HL-60/S4 treated with retinoic acid at 250 ng/mL for 4 days and 3 days (cell line): ENCODE data around the gene SUN1.
"Not testable (repeated sequence)": the region's sequence is repeated elsewhere in the genome, so short reads cannot be mapped to it uniquely, and the experiment has no call there.

ENCODE experiments used
- in situ Hi-C: fragments of 300-500 bp; cut with MboI; formaldehyde crosslinking; loops from 2 replicates; pipeline ENCODE4 v1.7.0; 2022; ENCODE audit warnings: low sequenced_read_pairs

The SUN1 gene

DNA sequence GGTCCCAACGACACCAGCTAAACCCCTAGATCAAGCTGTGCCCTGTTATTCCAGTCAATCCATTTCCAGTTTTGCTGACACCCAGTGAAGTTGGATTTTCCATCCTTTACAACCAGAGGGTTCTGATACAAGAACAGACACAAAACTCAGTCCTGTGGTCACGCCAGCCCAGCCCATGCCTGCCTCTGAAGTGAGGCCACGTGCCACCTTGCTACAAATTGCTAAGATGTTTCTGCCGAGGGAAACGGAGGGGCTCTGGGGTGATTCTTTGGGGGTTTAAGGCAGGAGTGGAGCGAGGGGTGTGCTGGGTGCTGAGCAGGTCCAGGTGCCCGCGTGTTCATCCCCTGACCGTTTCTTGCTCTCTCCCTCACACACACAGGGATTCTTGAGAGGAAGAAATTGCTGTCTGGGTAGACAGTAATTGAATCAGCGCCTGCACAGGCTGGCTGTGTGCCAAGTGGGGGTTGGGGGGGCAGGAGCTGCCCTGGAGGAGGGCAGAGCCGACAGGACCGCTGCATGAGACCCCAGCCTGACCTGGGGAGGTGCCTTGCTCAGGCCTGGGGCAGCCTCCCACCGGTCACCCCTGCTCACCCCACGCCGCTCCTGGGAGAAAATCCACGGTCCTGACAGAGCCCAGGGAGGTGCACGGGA, 84.1 kb downstream of the SUN1 start:
- in situ Hi-C loops, result no loop called here

DNA sequence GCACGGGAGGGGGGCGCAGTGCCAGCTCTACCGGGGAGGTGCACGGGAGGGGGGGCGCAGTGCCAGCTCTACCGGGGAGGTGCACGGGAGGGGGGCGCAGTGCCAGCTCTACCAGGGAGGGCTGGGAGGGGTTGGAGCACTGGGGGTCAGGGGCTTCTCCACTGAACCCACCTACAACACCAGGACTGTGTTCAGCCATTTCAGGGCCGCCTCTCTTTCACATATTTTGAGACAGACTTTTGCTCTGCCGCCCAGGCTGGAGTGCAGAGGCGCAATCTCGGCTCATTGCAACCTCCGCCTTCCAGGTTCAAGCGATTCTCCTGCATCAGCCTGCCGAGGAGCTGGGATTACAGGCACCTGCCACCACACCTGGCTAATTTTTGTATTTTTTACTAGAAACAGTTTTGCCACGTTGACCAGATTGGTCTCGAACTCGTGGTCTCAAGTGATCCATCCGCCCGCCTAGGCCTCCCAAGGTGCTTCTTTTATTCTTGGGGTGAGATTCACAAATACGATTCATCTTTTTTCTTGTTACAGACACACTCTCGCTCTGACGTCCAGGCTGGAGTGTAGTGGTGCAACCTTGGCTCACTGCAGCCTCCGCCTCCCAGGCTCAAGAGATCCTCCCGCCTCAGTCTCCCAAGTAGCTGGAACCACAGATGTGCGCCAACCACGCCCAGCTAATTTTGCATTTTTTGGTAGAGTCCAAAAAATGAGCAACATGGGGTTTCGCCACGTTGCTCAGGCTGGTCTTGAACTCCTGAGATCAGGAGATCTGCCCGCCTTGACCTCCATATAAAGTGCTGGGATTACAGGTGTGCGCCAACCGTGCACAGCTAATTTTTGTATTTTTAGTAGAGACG, 85.2 kb downstream of the SUN1 start:
- in situ Hi-C loops, result no loop called here

DNA sequence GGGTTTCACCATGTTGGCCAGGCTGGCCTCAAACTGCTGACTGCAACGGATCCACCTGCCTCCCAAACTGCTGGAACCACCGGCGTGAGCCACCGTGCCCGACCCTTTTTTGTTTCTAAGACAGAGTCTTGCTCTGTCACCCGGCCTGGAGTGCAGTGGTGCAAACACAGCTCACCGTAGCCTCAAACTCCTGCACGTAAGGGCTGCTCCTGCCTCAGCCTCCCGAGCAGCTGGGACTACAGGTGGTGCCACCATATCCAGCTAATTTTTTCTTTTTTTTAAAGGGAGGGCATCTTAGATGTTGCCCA, 85.8 kb downstream of the SUN1 start:
- in situ Hi-C loops, result no loop called here

DNA sequence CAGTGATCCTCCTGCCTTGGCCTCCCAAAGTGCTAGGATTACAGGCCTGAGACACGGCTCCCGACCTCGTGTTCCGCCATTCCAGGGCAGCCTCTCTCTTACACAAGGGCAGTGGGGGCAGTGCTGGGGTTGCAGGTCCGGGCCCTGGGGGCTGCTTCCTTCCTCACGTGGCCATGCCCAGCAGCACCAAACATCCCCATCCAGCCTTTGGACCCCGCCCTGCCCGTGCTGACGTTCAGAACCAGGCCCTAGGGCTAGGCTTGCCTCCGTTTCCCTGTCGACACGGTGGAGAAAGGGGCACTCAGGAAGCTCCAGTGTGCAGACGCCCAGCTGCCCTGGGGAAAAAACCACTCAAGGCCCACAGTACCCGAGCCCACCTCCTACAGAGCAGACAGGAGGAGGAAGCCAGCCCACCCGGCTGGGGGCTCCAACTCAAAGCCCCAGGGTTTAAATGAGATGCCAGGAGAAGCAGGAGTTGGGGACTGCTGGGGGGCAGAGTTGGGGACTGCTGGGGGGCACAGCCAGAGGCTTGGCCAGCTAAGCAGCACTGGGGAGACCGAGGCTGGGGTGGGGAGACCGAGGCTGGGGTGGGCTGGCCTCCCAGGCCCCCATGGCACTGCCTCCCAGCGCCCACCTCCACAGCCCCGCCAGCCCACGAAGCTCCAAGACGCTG, 86.3 kb downstream of the SUN1 start:
- in situ Hi-C loops, result no loop called here

GRCh38 chr7:919114-919442, 86.8 kb downstream of the SUN1 start:
- in situ Hi-C loops, result no loop called here

GRCh38 chr7:919924-920341, 87.7 kb downstream of the SUN1 start:
- in situ Hi-C loops, result no loop called here

DNA sequence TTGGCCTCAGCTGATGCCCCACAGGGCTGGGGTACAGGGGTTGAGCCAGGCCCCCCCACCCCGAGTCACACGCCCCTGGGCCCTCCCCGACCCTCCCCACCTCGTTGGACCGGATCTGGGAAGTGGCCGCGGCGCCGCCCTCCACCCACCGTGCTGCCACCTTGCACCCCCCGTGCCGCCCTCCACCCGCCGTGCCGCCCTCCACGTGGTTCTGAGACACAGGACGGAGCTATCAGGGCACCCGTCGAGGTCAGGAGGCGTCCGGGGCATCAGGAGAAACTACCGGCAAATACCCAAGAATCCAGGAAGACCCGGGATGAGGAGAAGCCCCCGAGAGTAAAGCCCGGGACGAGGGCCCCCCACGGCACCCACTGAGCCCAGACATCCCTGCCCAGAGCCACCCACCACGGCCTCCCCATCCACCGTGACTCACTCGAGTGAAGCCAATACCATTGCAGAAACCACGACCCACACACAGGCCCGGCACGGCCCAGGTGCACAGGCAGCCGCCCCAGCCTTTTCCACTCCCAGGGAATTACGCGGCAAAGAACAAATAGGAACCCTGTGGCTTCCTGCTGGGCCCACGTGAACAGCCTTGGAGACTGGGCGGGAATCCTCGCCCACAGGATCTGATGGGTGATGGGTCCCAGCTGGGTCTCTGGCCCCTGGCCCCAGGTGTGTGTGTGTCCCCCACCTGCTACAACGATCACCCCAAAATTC, 88.2 kb downstream of the SUN1 start:
- in situ Hi-C loops, result no loop called here

- in situ Hi-C loops, result no loop called here
These were observed 88.8 kb downstream of the SUN1 start for GRCh38 chr7:921071-921461.

DNA sequence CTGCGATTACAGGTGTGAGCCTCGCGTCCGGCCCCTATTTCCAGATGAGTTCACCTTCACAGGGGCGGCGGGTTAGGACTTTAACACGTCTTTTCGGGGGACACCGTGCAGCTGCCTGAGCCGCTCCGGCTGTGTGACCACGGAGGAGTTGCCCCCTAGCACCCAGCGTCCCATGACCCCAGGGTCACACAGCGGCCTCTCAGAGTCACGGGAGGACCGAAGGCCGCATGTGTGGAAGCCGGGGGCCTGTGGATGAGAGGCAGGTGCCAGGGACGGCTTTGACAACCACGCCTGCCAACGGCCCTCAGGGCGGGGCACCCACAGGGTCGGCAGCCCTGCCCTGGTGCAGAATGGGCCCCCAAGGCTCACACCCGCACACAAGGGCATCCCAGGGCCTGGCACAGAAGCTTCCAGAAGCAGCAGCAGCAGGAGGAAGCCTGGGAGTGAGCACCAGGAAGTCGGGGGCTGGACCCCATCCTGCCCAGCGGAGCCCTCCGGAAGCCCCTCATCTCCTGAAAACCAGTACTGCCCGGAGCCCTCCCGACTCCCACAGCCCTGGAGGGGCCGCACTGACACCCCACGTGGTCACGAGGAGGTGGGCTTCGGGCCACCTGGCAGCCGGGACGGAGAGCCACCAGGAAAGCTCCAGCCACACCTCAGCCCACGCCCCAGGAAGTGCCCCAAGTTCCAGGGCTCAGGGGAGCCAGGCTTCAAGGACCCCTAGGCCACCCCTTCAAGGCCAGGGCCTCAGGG, 89.5 kb downstream of the SUN1 start:
- in situ Hi-C loops, result no loop called here

DNA sequence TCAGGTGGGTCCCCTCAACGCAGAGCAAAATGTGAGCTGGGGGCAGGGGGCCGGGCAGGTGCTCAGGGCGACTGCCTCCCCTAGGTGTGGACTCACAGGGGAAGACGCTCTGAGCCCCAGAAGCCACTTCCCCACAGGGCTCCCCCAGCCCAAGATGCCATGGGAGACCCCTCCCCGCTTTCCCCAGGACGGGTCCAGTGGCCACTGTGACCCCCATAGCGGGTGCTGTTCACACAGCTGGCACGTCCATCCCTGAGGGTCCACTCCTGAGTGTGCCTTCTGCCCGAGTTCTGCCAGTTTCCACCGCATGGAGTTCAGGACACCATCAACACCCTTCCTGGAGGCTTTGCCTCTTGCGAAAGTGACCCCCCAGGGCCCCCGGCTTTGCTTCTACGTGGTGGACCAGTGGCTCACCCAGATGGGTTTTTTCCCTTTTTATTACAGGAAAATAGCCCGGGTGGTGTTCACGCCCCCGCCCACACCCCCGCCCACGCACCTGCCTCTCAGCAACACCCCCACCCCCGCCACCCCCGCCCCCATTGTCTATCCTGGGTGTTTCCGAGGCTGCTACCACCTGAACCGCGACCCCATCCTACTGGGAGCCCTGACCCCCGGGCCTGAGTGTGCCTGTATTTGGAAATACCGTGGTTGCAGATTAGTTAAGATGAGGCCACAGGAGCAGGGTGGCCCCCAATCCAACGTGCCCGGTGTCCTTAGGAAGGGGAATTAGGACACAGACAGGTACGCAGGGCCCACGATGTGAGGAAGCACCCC, 90.2 kb downstream of the SUN1 start:
- in situ Hi-C loops, result no loop called here

GRCh38 chr7:923108-924041, 91.1 kb downstream of the SUN1 start:
- in situ Hi-C loops, result no loop called here

- in situ Hi-C loops, result not testable (repeated sequence)
These were observed 91.8 kb downstream of the SUN1 start for GRCh38 chr7:924042-924441.
